ENCODE data around the gene KCNH3.
A peak's percentile ranks its signal among the peaks of the same experiment; 100 is the strongest.
"Not testable (repeated sequence)": the region's sequence is repeated elsewhere in the genome, so short reads cannot be mapped to it uniquely, and the experiment has no call there.

Gene KCNH3

DNA sequence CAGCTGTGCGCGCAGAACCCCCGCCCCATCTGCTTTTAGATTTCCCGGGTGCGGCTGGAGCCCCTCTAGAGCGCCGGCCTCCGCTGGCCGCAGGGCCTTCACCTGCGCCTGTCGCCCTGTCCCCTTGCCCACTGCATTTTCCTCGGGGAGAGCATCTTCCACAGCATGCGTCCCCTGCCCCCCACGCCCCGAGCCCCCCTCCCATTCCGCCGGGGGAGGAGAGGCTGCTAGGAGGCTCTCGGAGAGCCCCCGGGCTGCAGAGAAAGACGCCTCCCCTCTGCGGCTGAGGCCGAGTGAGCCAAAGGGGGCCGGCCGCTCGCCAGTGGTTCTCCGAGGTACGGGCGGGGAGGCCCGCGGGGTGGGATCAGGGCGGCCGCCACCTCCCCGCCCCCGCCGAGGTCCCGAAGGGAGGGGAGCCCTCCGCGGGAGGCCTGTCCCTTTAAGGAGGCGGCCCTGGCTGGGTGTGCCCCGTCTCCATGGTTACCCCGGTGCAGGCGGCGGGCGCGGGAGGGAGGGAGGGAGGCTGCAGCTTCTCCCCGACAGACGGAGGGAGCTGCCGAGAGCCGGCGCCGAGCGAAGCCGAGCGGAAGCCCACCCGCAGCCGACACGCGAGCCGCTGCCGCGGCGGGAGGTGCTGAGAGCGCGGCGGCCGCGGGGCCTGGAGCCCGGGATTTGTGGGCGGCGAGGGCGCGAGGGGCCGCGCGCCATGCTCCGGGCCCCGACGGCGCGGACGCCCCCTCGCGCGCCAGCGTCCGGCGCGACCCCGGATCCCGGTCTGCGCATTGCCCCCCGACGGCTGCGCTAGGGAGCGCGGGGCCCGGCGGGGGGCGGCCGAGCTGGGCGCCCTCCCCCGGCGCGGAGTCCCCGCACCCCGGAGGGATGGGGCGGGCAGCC is at the start of gene KCNH3:
Gene KCNH3 (plus strand): TSS at position 521 of the 894 bp plus-strand sequence. CDS start 387 bp downstream, outside the sequence.
- DNase-seq, result peak; percentile 43 to 58

DNA sequence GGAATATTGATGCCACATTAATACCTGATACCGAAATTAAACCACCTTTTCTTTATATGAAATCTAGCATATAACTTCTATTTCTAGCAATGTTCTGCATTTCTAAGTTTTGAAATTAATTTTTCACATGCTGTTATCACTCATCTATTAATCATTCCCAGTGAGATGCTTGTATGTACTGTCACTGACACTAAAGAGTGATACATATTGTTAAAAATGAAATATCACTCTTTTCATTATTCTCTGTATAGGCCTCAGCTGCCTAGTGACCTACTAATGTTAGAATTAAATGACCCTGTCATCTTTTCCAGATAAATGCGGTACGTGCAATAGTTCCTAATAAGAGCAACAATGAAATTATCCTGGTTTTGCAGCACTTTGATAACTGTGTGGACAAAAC is 49.7 kb upstream of the KCNH3 start:
- DNase-seq, result no peak

DNA sequence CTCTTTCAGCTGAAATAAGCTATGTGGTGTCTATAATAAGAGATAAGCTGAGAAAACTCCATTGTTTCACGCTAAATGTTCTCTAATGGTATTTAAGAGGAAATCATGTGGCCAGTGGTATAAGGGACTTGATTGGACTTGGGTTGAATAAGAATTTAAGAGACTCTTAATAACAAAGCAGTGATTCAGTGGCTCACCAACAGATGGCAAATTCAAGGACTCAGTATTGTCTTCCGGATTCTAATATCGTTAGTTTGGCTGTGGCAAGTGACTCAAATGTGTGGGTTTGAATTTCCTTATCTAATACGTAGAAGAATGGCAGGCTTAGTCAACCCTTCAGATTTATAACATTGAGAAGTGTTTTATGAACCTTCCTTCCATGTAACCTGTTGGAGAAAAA is 49.1 kb upstream of the KCNH3 start:
- DNase-seq, result no peak

- no peak for DNase-seq
Observed at GRCh38 chr12:49491823-49492222, 47.0 kb upstream of the KCNH3 start.

DNA sequence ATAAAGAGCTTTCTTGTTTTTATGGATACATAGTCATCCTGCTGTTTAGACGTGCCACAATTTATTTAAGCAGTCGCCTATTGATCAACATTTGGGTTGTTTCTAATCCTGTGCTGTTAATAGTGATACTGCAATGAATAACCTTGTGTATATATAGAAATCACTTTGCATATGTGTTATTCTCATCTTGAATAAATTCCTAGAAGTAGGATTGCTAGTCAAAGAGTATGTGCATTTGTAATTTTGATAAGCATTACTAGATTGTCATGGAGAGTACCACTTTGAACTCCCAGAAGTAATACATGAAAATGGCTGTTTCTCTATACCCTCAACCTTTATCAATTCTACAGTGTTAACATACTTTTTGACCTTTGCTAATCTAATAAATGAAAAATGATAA is 44.9 kb upstream of the KCNH3 start:
- no peak for DNase-seq

DNA sequence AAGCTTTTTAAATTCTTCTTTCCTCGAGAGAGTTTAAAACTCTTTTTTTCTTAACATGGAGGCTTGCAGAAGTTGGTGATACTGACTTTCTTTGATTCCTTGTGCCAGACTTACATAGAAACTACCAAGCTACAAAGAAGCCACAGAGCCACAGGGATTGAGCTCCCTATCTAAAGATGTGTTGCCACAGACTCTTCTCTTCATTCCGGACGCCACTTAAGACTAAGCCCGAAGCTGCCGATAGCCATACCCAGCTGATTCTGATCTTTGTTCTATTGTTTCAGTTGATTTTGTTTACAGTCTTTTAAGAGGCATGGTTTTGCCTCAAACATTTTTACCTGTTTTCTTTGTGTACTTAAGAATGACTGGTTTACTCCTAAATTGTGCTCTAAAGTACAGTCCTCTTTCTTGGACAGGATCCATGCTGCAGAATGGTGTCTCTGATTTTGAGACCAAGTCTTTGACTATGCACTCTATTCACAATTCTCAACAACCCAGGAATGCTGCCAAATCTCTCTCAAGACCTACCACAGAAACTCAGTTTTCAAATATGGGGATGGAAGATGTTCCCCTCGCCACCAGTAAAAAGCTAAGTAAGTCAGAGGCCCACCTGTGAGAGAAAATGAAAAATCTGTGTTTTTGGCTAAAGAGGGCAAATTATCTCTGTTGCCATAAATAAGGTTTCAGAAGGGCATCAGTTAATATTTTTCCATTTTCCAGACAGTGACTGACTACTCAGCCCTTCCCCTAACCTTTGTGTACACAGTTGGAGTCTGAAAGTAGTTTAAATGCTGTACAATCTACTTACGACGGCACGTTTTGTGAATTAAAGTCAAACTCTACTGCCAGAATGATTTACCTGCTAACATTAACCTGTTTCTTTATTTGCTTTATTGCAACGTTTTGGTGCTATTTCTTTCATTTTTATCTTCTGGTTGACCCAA is 42.1 kb upstream of the KCNH3 start:
- no peak for DNase-seq

GRCh38 chr12:49501895-49502294 is 36.9 kb upstream of the KCNH3 start:
- DNase-seq, result no peak

GRCh38 chr12:49502590-49502989 is 36.2 kb upstream of the KCNH3 start:
- no peak for DNase-seq

GRCh38 chr12:49503674-49504180 is 35.1 kb upstream of the KCNH3 start:
- no peak for DNase-seq

- no peak for DNase-seq
Observed at GRCh38 chr12:49505672-49506071, 33.2 kb upstream of the KCNH3 start.

DNA sequence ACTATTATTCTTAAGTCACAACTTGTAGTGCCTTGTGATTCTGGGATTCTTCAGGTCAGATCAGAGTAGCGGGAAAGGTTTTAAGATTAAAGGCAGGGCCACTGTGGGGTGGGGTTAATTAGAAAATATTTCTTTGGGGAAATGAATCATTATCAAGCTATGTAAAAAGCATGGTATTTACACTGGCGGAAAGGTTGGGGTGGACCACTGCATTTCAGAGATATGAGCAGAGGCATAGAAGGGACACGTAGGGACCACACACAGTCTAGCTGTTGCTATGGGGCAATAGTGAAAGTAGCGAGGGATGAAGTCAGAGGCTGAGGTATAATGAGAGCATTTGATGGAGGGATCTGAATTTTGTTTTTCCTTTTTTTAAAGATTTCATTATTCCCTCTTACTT is 31.7 kb upstream of the KCNH3 start:
- DNase-seq, result no peak

DNA sequence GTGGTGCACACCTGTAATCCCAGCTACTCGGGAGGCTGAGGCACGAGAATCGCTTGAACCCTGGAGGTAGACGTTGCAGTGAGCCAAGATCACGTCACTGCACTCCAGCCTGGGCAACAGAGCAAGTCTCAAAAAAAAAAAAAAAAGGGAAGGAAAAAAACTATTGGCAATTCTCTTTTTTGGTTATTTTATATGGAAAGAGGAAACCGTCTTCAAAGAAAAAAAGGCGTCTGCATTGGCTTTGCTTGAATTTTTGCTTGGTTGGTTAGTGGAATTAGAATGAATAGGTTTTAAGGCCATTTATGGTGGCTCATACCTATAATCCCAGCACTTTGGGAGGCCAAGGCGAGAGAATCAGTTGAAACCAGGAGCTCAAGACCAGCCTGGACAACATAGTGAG is 29.1 kb upstream of the KCNH3 start:
- not testable (repeated sequence) for DNase-seq

DNA sequence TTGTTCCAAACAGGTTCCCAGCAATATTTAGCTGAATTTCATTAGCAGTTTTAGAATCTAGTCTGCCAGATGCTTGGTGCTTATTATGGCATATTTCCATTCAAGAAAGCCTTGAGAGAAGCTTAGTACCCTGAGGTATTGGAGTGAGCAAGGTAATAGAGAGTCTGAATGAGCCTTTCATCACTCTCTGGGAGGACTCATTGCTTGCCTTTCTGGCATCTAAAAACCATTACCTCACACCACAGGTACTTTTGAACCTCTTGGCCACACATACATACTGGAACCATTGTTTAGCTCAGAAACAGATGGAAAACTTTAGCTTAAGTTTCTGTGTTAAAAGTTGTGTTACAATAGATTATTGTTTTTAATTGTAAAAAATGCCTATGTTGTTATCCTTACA is 27.4 kb upstream of the KCNH3 start:
- no peak for DNase-seq

GRCh38 chr12:49512546-49512945 is 26.3 kb upstream of the KCNH3 start:
- DNase-seq, result no peak

DNA sequence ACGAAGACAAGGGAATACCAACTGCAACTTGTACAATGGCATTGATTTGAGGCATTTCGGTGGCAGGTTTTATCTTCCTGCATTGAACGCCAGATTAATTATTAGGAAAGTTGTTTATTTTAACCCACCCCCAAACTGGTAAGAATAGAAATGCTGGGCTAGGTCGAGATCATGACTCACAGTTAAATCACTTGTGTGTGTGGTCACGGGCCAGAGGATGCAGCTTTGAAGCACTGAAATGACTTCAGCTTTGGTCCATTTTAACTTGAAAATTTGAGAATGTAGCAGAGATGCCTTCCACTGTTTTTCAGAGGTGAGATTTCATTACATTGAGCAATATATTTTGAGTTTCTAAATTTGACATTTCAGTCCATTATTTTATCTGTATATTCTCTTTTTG is 23.6 kb upstream of the KCNH3 start:
- DNase-seq, result no peak

- DNase-seq, result no peak
Observed at GRCh38 chr12:49518914-49519573, 19.8 kb upstream of the KCNH3 start.

- DNase-seq, result no peak
Observed at GRCh38 chr12:49519574-49519936, 19.3 kb upstream of the KCNH3 start.

DNA sequence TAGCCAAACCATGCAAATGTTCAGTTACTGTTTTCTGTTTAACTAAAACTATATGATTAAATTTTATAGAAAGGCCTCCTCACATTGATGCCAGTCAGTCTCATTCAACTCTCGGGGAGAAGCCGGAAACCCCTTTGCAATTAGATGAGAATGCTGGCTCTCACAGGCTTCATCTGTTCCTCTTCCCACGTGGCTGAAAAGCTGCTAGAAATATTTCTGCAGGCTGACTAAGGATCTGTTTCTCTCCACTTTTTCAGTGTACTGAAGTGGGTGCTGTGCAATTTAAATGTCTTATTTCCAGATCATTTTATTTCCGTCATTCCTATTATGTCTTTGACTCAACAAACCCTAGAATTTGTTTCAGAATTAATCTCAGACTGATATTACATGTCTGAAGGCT is 17.4 kb upstream of the KCNH3 start:
- no peak for DNase-seq

GRCh38 chr12:49524660-49525324 is 14.0 kb upstream of the KCNH3 start:
- DNase-seq, result no peak

DNA sequence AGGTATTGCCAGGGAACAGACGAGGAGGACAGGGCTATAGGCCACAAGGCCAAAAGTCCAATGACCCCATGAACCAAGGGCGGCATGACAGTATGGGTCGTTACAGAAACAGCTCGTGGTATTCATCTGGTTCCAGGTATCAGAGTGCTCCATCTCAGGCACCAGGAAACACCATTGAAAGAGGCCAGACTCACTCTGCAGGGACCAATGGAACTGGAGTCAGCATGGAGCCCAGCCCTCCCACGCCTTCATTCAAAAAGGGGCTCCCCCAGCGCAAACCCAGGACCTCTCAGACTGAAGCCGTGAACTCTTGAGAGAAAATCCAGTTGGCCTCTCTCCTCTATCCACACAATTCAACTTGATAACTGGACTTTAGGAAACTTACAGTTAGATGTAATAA is 12.9 kb upstream of the KCNH3 start:
- DNase-seq, result no peak

DNA sequence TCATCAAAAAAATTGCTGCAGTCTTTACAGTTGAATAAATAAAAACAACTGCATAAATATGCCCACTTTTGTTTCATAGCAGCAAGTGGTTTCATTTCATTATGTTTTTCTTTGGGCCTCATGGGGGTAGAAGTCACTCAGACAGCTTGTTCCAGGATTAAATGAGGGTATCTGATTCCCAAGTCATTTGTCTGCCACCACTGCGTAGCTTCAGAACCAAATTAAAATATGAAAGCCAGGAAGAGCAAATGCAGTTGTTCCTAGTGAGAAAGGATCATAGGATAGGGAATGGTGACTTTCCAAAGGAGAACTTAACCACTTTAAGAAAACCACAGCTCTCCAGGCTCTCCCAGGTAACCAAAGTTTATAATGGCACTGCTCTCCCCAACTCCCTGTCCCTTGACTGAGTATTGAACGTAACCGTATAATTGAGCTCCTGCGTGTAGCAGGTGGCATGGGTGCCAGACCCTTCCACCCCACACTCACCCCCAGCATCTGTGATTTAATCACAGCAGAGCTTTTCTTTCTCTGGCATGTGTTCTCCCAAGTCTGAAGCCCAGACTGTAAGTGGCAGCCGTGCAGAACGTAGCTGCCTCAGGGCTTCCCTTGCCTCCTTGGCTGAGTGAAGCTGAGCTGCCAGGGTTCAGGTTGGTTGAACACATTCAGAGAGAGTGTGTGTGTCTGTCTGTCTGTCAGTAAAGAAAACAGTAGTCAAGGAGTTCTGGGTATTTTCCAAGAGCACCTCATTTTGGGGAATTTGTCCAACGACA is 11.3 kb upstream of the KCNH3 start:
- DNase-seq, result no peak

- no peak for DNase-seq
Observed at GRCh38 chr12:49529414-49529813, 9.4 kb upstream of the KCNH3 start.

All from hippocampal formation (tissue), 2 donors.